HG03139 (cell line): ENCODE data around the gene RNF128.

Experiments used
- ATAC-seq: cut with Tn5 transposase; IDR thresholded peaks from one replicate; pipeline ENCODE4 v1.9.1; 2021; ENCODE audit not compliant: unreplicated experiment

The RNF128 gene, protein sequence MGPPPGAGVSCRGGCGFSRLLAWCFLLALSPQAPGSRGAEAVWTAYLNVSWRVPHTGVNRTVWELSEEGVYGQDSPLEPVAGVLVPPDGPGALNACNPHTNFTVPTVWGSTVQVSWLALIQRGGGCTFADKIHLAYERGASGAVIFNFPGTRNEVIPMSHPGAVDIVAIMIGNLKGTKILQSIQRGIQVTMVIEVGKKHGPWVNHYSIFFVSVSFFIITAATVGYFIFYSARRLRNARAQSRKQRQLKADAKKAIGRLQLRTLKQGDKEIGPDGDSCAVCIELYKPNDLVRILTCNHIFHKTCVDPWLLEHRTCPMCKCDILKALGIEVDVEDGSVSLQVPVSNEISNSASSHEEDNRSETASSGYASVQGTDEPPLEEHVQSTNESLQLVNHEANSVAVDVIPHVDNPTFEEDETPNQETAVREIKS

DNA sequence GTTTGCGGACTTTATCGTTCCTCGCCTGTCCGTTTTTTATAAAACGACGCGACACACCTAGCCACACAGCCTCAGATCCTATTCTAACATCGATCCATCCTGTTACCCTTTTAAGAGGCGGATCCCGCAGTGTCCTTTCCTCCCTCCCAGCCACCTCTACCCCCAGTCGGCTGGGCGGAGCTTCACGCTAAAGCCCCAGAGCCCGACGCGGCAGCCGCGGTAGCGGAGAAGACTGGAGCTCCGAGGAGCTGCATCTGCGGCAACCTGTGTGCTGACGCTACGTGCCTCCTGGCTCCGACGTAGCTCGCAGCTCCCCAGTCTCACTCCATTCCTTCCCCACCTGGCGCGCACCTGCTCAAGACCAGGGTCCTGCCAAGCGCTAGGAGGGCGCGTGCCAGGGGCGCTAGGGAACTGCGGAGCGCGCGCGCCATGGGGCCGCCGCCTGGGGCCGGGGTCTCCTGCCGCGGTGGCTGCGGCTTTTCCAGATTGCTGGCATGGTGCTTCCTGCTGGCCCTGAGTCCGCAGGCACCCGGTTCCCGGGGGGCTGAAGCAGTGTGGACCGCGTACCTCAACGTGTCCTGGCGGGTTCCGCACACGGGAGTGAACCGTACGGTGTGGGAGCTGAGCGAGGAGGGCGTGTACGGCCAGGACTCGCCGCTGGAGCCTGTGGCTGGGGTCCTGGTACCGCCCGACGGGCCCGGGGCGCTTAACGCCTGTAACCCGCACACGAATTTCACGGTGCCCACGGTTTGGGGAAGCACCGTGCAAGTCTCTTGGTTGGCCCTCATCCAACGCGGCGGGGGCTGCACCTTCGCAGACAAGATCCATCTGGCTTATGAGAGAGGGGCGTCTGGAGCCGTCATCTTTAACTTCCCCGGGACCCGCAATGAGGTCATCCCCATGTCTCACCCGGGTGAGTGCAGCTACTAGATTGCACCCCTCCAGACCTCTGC is at the start of gene RNF128:
TSS of gene RNF128 (plus strand) at position 217 of the 953 bp plus-strand sequence. CDS start at position 430, 213 bp downstream.
- no peak for ATAC-seq

- no peak for ATAC-seq
Observed at GRCh38 chrX:106680716-106681115, 45.8 kb upstream of the RNF128 start.

DNA sequence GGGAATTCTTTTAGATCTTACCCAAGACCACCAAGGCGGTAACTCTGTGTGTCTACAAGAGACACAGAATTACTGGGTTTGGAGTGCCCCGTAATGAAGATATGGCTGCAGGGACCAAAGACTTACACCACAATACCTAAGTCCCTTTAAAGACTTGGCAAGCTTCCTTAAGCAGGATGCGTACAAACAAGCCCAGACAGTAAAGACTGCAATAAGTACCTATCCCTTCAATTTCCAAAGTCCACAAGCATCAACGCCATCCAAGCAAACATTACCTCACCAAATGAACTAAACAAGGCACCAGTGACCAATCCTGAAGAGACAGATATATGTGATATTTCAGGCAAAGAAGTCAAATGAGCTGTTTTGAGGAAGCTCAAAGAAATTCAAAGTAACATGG is 42.3 kb upstream of the RNF128 start:
- ATAC-seq: no peak

DNA sequence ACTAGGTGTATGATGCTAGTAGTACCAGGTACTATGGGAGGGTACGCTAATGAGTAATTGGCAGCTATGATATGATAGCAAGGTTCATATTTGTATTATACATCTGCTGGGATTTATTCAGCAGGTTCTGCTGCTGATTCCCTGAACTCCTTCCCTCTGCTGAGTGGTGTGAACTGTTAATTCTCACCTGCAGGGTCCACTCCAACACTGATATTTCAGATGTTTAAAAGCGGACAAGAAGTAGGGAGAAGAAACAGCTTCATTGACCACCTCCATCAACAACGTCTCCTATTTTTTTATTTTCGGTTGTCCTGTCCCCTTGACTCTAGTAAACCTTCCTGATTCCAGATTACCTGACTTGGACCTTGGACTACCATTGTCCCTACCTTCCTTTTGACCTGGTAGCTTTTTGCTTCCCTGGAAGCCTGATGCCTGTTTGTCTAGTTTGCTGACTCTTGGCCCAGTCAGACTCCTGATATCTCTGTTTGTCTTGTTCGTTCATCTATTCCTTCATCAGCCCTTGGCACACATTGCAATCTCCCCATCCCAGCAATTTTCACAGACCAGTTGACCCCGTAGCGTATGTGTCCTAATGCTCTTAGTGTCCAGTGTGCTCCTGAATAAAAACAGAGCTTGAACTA is 34.0 kb upstream of the RNF128 start:
- no peak for ATAC-seq

- no peak for ATAC-seq
Observed at GRCh38 chrX:106696502-106696901, 30.0 kb upstream of the RNF128 start.

GRCh38 chrX:106698693-106699092 is 27.8 kb upstream of the RNF128 start:
- ATAC-seq: no peak

DNA sequence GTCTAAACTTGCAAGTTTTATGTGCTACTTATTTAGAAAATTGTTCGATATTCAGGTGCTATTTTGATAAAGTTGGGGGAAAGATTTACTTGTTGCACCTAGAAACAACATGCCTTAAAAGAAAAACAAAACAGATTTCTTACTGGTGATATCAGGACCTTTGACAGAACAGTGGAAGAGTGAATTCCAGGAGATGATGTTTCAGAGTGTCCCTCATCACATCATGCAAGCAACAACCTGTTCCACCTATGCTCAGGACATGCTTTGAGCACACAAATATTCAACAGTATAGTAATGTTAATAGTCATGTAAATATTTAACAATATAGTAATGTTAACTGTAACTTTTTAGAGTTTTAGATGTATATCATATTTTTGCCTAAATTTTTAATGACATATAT is 23.9 kb upstream of the RNF128 start:
- no peak for ATAC-seq

GRCh38 chrX:106706466-106706865 is 20.0 kb upstream of the RNF128 start:
- no peak for ATAC-seq

- no peak for ATAC-seq
Observed at GRCh38 chrX:106707771-106708454, 18.6 kb upstream of the RNF128 start.

GRCh38 chrX:106710771-106711170 is 15.7 kb upstream of the RNF128 start:
- no peak for ATAC-seq

- no peak for ATAC-seq
Observed at GRCh38 chrX:106711375-106711774, 15.1 kb upstream of the RNF128 start.

DNA sequence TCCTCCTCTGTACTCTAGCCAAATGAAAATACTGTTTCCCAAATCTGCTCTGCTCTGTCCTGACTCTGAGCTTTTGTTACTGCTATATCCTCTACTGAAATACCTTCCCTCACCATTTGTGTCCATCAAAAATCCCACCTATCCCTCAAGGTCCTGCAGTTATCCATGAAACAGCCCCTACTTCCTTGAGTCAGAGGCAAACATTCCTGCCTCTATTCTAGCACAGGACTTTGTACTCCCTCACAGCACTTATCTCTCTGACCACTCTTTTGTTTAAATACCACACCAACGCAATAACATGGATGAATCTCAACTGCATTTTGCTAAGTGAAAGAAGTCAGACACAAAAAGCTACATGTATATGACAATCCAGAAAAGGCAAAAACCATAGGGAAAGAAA is 10.5 kb upstream of the RNF128 start:
- ATAC-seq: no peak

- no peak for ATAC-seq
Observed at GRCh38 chrX:106716463-106716862, 10.0 kb upstream of the RNF128 start.

- no peak for ATAC-seq
Observed at GRCh38 chrX:106718709-106719108, 7.8 kb upstream of the RNF128 start.

DNA sequence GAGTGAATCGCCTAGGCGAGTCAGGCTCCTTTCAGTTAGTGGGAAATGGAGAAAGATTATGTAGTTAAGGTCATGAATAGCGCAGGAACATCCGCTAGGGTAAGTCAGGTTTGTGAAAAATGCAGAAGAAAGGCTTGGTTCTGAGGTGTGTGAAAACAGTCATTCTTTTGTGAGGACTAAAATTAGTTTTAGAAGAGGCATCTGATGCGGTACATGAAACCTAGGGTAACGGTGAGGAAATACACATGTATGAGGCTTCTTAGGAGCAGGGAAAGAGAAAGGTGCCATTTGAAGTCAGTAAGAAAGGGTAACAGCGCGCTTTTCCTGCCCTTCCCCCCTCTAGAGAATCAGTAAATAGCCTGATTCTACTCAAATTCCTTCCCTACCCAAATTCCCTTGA is 570 bp upstream of the RNF128 start:
- no peak for ATAC-seq

DNA sequence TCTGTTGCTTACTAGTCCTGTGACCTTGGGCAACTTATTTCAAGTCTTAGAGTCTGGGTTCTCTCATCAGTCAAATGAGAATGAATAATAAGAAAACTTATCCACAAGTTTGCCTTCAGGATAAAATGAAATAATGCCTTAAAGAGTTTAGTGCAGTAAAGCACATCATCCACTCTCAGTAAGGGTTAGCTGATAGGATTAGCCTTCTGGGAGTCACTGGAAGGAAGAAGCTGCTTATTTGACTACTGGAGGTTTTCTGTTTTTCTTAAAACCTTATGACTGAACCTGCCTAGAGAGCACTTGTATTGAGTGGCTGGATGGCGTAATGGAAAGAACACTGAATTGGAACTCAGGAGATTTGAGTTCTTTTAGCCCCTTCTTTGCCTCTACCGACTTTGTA is 1.8 kb downstream of the RNF128 start:
- no peak for ATAC-seq

- no peak for ATAC-seq
Observed at GRCh38 chrX:106730401-106730800, 3.9 kb downstream of the RNF128 start.

DNA sequence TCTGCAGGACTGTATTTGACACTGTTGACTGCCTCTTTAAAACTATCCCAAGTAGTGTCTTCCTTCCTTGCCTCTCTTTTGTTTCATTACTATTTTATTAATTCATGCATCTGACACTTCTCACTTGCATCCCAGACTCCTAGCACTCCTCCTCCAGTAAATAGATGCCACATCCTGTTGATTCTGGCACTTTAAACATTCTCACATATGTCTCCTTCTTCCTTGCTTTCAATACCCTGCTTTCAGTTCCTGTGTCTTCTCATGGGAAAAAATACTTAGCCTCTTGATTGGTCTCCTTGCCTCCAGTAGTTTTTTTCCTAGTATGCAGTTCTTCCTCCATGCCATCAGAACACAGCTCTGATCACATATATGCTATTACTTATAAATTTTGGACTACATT is 5.1 kb downstream of the RNF128 start:
- no peak for ATAC-seq

DNA sequence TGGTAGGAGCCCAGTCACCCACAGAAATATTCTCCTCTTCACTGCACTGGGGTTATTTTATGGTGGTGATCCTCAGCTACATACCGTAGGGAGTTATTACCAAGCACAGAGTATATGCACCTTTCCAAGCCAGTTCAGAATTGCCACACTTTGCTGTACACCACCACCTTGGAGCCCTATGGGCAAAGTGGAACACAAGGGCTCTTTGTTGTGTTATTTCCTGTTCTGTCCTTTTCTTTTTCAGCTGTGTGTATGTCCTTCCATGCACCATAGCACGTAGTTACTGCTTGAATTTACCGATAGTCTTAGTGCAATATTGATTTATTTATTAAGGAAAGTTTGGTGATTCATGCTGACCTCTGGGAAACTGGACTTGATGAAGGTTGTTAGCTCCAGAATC is 8.3 kb downstream of the RNF128 start:
- ATAC-seq: no peak

DNA sequence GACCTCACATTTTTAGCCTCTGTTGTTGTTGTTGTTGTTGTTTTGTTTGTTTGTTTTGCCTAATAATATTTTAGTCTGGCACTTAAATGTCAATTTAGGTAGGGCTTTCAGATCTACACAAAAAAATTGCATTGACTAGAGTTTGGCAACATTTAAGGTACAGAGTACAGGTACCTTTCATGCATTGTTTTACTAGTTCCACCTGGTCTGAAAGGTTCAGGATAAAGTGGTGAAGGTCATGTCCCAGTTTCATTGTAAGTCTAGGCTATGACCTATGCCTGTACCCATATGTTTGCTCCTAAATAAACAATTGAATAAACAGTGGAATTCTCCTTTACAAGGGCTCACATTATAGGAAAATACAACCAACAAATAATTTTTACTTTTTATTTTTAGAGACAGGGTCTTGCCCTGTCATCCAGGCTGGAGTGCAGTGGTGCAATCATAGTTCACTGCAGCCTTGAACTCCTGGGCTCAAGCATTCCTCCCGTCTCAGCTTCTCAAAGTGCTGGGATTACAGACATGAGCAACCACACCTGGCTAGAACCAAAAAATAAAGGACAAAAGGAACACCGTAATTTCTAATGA is 13.8 kb downstream of the RNF128 start:
- no peak for ATAC-seq
